Activated naive CD8-positive, alpha-beta T cell treated with anti-CD3 and anti-CD28 coated beads, Interleukin-2, amount 10 ng/mL, durations not matched to agents 7 days and 5 days (primary cell): ENCODE data around the gene KCNB1. TPM values are rescaled to one million over a fixed set of nuclear protein-coding genes. Genes with fewer than 3 reads are reported as not detected.

Experiments
- ATAC-seq: fragments of 150-1000 bp; cut with Tn5 transposase; one replicate; pipeline ENCODE4 v1.10.0; 2021; ENCODE audit warnings: low read depth, moderate library complexity
- POLR2A ChIA-PET: fragments of 350-600 bp; sonication (Branson Sonifier 250); formaldehyde crosslinking; loops from one replicate; lab custom pipeline; 2021; ENCODE audit warnings: antibody characterized with exemption; lab: Charles Lee
- DNase-seq: peaks from one replicate; pipeline ENCODE4 v3.0.0; 2021
- H3K27ac Mint-ChIP-seq: one replicate; pipeline ENCODE4 v1.8.0; 2022; ENCODE audit warnings: mild to moderate bottlenecking, mixed read lengths
- H3K27me3 Mint-ChIP-seq: one replicate; pipeline ENCODE4 v1.8.0; 2022; ENCODE audit warnings: mild to moderate bottlenecking, moderate library complexity, mixed read lengths
- H3K36me3 Mint-ChIP-seq: one replicate; pipeline ENCODE4 v1.8.0; 2021; ENCODE audit warnings: mild to moderate bottlenecking, mixed read lengths
- H3K4me1 Mint-ChIP-seq: one replicate; pipeline ENCODE4 v1.8.0; 2021; ENCODE audit warnings: mixed read lengths
- H3K4me3 Mint-ChIP-seq: one replicate; pipeline ENCODE4 v1.8.0; 2022; ENCODE audit warnings: mild to moderate bottlenecking, moderate library complexity, mixed read lengths
- H3K9me3 Mint-ChIP-seq: one replicate; pipeline ENCODE4 v1.8.0; 2021; ENCODE audit warnings: mixed read lengths
- total RNA-seq, 2 experiments: library from RNA; stranded (reverse); gene quantifications; one replicate each; pipeline ENCODE4 v1.2.3, GENCODE V29; 2021

Gene KCNB1
- under 1 TPM in 1 of 2 experiments, not detected in 1; 0.09 TPM for total RNA-seq

- POLR2A ChIA-PET, result no interaction called here
- Mint-ChIP-seq H3K27me3 (peaks cover 56% of the 10 kb centered on the region), H3K4me1 (peaks cover 6% of the 10 kb centered on the region), H3K9me3 (no peaks in the 10 kb centered on the region), H3K36me3 (no peaks in the 10 kb centered on the region), H3K27ac (no peak within 1 kb of the TSS), H3K4me3 (no peak within 1 kb of the TSS)
- DNase-seq, result peak; percentile 73
- ATAC-seq, result peak; percentile 48
Measured at GRCh38 chr20:49482621-49483017, at the start of gene KCNB1. Gene KCNB1, minus strand, starts transcription at chr20:49482668. Its CDS starts 188 bp downstream, at chr20:49482480.

DNA sequence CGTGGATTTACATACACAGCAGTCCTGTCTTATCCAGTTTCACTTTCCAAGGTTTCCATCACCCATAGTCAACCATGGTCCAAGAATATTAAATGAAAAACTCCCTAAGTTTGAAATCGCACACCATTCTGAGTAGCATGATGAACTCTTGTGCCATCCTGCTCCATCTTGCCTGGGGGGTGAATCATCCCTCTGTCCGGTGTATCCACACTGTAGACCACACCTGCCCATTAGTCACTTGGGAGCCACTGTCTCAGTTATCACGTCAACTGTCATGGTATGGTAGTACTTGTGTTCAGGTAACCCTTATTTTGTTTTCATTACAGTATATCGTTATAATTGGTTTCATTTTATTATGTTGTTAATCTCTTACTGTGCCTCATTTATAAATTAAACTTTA, 47.0 kb upstream of the KCNB1 start:
- H3K27ac Mint-ChIP-seq, result no peak overlapping the region
- DNase-seq (no peak), ATAC-seq (no peak)
- H3K27me3 Mint-ChIP-seq, result peaks cover 24% of the 10 kb centered on the region
- no peak overlapping the region for H3K4me3 Mint-ChIP-seq
- peaks cover 4% of the 10 kb centered on the region for H3K4me1 Mint-ChIP-seq
- H3K36me3 Mint-ChIP-seq, result no peaks in the 10 kb centered on the region
- peaks cover 4% of the 10 kb centered on the region for H3K9me3 Mint-ChIP-seq
- POLR2A ChIA-PET, result no interaction called here

GRCh38 chr20:49526568-49526967, 44.1 kb upstream of the KCNB1 start:
- Mint-ChIP-seq H3K9me3 (peaks cover 4% of the 10 kb centered on the region), H3K4me1 (no peaks in the 10 kb centered on the region), H3K27me3 (peaks cover 20% of the 10 kb centered on the region), H3K36me3 (no peaks in the 10 kb centered on the region), H3K27ac (no peak overlapping the region), H3K4me3 (no peak overlapping the region)
- DNase-seq (no peak), ATAC-seq (no peak)
- POLR2A ChIA-PET, result no interaction called here

DNA sequence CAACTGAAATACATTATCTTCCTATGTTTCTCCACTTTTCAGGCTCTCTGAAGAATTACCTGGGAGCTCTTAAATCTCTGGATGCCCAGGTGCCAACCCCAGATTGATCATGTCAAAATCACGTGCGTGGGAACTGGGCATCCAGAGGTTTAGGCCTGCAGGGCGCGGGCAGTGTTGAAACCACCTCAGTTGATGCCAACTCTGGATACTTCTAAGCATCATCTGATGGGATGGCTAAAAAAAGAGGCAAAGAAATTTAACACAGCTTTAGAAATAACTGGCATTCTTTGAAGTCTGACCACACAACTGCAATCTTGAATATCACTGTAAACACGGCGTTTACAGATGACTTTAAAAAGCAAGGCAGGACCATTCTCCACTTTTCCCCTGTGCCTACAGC, 43.6 kb upstream of the KCNB1 start:
- no peak overlapping the region for H3K27ac Mint-ChIP-seq
- ATAC-seq, result no peak
- peaks cover 4% of the 10 kb centered on the region for H3K9me3 Mint-ChIP-seq
- no peaks in the 10 kb centered on the region for H3K36me3 Mint-ChIP-seq
- H3K4me3 Mint-ChIP-seq, result no peak overlapping the region
- POLR2A ChIA-PET, result no interaction called here
- DNase-seq, result no peak
- H3K4me1 Mint-ChIP-seq, result no peaks in the 10 kb centered on the region
- peaks cover 20% of the 10 kb centered on the region for H3K27me3 Mint-ChIP-seq

DNA sequence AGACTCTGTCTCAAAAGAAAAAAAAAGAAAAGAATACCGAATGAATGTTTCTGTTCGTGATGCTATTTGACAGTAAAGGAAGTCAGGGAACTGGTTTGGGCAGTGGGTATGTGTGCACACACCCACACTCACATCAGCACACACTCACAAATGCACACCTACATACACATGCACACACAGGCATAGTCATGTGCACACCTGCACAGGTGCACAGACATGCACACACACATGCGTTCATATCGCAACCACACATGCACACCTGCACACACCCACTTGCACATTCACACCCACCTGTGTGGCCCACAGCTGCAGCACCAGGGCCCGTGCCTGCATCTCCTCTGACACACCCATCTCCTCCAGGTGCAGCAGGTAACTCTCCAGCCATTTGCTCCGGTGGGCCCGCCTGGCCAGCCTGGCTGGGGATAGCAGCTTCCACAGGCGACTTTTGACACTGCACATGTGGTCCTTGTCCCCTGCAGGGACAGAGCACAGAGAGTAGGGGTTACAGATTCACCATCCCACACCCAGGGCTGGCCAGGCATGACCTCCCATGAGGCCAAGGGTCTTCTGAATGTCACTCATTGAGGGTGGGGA, 41.4 kb upstream of the KCNB1 start:
- POLR2A ChIA-PET, result no interaction called here
- H3K27me3 Mint-ChIP-seq, result peaks cover 33% of the 10 kb centered on the region
- peaks cover 4% of the 10 kb centered on the region for H3K9me3 Mint-ChIP-seq
- no peak for ATAC-seq
- DNase-seq, result no peak
- no peaks in the 10 kb centered on the region for H3K4me1 Mint-ChIP-seq
- H3K36me3 Mint-ChIP-seq, result no peaks in the 10 kb centered on the region
- no peak overlapping the region for H3K4me3 Mint-ChIP-seq
- no peak overlapping the region for H3K27ac Mint-ChIP-seq

DNA sequence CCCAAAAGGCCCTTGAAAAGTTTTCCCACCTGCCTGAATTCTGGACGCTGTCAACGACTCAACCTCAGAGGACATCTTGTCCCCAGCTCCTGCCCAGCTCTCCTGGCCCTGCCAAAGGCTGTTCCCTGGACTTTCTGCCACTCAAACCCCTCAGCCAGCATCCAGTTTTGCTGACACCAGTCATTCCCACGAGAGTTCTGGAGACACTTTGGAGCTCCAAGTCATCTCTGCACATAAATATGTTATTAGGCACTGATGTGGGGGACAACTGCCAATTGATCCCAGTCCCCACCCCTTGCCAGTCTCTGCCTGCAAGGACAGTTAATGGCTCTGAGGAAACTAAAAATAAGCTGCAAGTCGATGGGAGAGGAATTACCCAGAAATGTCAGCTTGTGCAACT, 38.9 kb upstream of the KCNB1 start:
- H3K36me3 Mint-ChIP-seq, result no peaks in the 10 kb centered on the region
- H3K4me1 Mint-ChIP-seq, result no peaks in the 10 kb centered on the region
- POLR2A ChIA-PET, result no interaction called here

GRCh38 chr20:49519777-49520359, 37.4 kb upstream of the KCNB1 start:
- Mint-ChIP-seq H3K27me3 (peaks cover 24% of the 10 kb centered on the region), H3K36me3 (no peaks in the 10 kb centered on the region), H3K4me1 (no peaks in the 10 kb centered on the region), H3K9me3 (peaks cover 4% of the 10 kb centered on the region), H3K27ac (no peak overlapping the region), H3K4me3 (no peak overlapping the region)
- POLR2A ChIA-PET, result no interaction called here
- DNase-seq (no peak), ATAC-seq (no peak)

More for the DNA sequence above, 38.9 kb upstream of the KCNB1 start:
- Mint-ChIP-seq H3K4me3 (no peak overlapping the region), H3K27ac (no peak overlapping the region), H3K27me3 (peaks cover 30% of the 10 kb centered on the region), H3K9me3 (peaks cover 4% of the 10 kb centered on the region)
- DNase-seq, result no peak
- no peak for ATAC-seq

GRCh38 chr20:49519212-49519712, 36.8 kb upstream of the KCNB1 start:
- Mint-ChIP-seq H3K4me1 (no peaks in the 10 kb centered on the region), H3K27ac (no peak overlapping the region), H3K36me3 (no peaks in the 10 kb centered on the region), H3K4me3 (no peak overlapping the region), H3K9me3 (no peaks in the 10 kb centered on the region), H3K27me3 (peaks cover 27% of the 10 kb centered on the region)
- POLR2A ChIA-PET, result no interaction called here
- no peak for DNase-seq
- ATAC-seq, result no peak

DNA sequence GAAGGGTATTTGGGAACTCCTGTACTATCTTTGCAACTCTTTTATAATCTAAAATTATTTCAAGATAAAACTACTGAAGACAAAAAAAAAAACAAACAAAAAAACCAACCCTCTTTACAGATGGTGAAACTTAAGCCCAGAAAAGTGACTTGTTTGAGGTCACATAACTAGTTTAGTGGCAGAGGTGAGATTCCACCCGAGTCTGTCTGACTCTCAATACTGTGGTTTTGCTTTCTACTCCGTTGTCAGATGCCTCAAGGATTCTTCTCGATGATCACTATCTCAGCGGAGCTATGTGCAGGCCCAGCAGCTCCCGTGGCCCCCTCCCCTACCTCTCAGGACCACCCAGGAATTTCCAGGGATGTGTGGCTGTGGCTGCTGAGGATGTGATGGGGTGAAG, 36.1 kb upstream of the KCNB1 start:
- H3K4me1 Mint-ChIP-seq, result no peaks in the 10 kb centered on the region
- H3K27ac Mint-ChIP-seq, result no peak overlapping the region
- ATAC-seq (no peak), DNase-seq (no peak)
- H3K36me3 Mint-ChIP-seq, result no peaks in the 10 kb centered on the region
- H3K9me3 Mint-ChIP-seq, result no peaks in the 10 kb centered on the region
- H3K4me3 Mint-ChIP-seq, result no peak overlapping the region
- POLR2A ChIA-PET, result no interaction called here
- H3K27me3 Mint-ChIP-seq, result peaks cover 32% of the 10 kb centered on the region

GRCh38 chr20:49517805-49518100, 35.3 kb upstream of the KCNB1 start:
- Mint-ChIP-seq H3K4me3 (no peak overlapping the region), H3K9me3 (no peaks in the 10 kb centered on the region), H3K27ac (no peak overlapping the region), H3K4me1 (no peaks in the 10 kb centered on the region), H3K36me3 (no peaks in the 10 kb centered on the region), H3K27me3 (peaks cover 31% of the 10 kb centered on the region)
- DNase-seq (no peak), ATAC-seq (no peak)
- POLR2A ChIA-PET, result no interaction called here

DNA sequence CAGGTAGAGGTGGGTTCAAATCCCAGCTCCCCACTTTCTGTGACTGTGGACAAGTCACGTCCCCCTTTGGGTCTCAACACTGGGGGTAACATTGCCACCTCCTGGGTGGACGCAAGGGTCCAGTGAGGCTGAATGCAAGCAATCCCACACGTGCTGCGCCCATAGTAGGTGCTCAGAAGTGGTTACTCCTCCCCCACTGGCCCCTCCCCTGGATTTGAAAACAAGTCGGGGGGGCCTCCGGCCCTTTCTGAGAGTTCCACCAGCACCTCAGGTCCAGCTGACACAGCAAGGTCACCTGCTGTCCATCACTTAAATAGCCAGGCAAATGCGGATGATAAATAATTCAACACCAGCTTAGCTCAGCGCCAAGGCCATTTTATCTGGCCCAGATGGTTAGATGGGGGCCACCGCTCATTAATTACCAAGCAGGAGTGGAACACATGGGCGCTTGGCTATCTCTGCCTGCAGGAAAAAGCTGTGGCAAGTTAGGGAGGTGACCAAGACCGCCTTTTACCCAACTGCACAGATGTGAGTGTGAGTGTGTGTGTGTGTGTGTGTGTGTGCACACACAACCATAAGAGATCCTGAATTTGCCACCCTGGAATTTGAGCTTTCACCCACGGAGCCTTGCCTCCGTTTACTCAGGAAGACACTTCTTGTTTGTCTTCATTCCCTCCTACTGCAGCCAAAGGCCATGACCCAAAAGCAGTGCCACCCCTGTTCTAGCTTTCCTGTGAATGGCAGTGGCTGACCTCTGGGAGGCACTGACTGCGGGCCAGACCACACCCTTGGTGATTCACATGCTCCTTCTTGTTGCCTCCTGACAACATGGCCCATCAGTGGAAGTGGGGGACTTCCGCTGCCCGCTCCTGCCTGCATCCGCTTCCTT, 34.7 kb upstream of the KCNB1 start:
- POLR2A ChIA-PET, result no interaction called here
- no peaks in the 10 kb centered on the region for H3K9me3 Mint-ChIP-seq
- H3K36me3 Mint-ChIP-seq, result no peaks in the 10 kb centered on the region
- no peak overlapping the region for H3K27ac Mint-ChIP-seq
- ATAC-seq (no peak), DNase-seq (no peak)
- H3K27me3 Mint-ChIP-seq, result peaks cover 30% of the 10 kb centered on the region
- no peak overlapping the region for H3K4me3 Mint-ChIP-seq
- H3K4me1 Mint-ChIP-seq, result no peaks in the 10 kb centered on the region

GRCh38 chr20:49515586-49515985, 33.1 kb upstream of the KCNB1 start:
- Mint-ChIP-seq H3K4me1 (no peaks in the 10 kb centered on the region), H3K27me3 (peaks cover 26% of the 10 kb centered on the region), H3K36me3 (no peaks in the 10 kb centered on the region), H3K27ac (no peak overlapping the region), H3K4me3 (no peak overlapping the region), H3K9me3 (no peaks in the 10 kb centered on the region)
- no peak for DNase-seq
- POLR2A ChIA-PET, result no interaction called here
- no peak for ATAC-seq

GRCh38 chr20:49513517-49513916, 31.0 kb upstream of the KCNB1 start:
- ATAC-seq, result no peak
- POLR2A ChIA-PET, result no interaction called here
- peaks cover 30% of the 10 kb centered on the region for H3K27me3 Mint-ChIP-seq
- no peak overlapping the region for H3K27ac Mint-ChIP-seq
- H3K36me3 Mint-ChIP-seq, result no peaks in the 10 kb centered on the region
- H3K9me3 Mint-ChIP-seq, result no peaks in the 10 kb centered on the region
- DNase-seq, result no peak
- no peak overlapping the region for H3K4me3 Mint-ChIP-seq
- H3K4me1 Mint-ChIP-seq, result no peaks in the 10 kb centered on the region

GRCh38 chr20:49513009-49513408, 30.5 kb upstream of the KCNB1 start:
- H3K27ac Mint-ChIP-seq, result no peak overlapping the region
- no peak for DNase-seq
- no peak overlapping the region for H3K4me3 Mint-ChIP-seq
- ATAC-seq, result no peak
- H3K36me3 Mint-ChIP-seq, result no peaks in the 10 kb centered on the region
- POLR2A ChIA-PET, result no interaction called here
- H3K27me3 Mint-ChIP-seq, result peaks cover 31% of the 10 kb centered on the region
- no peaks in the 10 kb centered on the region for H3K9me3 Mint-ChIP-seq
- no peaks in the 10 kb centered on the region for H3K4me1 Mint-ChIP-seq
